GM12801 (cell line): Measurements from ENCODE around the gene P2RX6.

ENCODE experiments used
- CTCF ChIP-seq: IDR thresholded peaks from one replicate; pipeline ENCODE4 v1.5.1; 2011; ENCODE audit warnings: control low read depth; ENCODE audit not compliant: insufficient read length; ENCODE audit errors: extremely low read depth

Gene P2RX6

DNA sequence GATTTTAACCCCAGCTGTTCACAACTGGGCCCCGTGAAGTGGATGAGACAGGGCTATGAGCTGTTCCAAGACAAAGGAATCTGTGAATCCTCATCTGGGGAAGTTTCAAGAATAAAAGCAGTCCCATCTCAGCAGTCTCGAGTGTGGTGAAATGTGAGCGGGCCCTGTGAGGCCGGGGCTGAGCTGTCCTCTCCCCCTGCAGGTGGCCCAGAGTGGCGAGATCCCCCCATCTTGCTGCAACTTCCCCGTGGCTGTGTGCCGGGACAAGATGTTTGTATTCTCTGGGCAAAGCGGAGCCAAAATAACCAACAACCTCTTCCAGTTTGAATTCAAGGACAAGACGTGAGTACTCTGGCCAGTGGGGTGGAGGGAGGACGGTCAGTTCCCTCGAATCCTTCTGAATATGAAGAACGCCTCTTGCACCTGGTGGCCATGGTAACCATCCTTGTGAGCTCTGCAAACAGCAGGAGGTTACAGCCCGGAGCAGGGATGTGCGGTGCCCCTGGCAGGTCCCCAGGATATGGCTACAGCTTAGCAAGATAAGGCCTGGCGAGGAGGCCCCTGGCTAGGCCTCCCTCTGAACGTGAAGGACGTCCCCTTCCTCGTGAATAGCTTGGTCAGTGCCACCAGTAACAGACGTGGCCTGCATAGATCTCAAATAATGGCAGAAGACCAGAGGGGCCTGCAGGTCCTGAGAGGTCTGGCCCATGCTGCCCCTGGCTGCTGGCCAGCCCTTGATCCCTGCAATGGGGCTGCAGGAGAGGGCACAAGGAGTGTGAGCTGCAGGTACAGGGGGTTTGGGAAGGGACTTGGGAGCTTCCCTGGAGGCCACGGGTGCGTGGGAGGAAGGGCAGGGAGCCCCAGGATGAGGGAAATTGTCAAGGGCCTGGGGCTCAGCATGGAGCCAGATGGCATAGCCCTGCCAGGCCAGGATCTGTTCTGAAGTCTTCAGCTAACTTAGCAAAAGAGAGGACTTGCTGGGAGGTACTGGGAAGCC is 24.5 kb upstream of the P2RX6 start:
- TF ChIP-seq CTCF, result no peak

GRCh38 chr22:20991252-20992055 is 23.5 kb upstream of the P2RX6 start:
- no peak for TF ChIP-seq CTCF

- TF ChIP-seq CTCF, result no peak
Measured at GRCh38 chr22:20992056-20992442, 22.9 kb upstream of the P2RX6 start.

GRCh38 chr22:20992456-20993303 is 22.3 kb upstream of the P2RX6 start:
- no peak for TF ChIP-seq CTCF

DNA sequence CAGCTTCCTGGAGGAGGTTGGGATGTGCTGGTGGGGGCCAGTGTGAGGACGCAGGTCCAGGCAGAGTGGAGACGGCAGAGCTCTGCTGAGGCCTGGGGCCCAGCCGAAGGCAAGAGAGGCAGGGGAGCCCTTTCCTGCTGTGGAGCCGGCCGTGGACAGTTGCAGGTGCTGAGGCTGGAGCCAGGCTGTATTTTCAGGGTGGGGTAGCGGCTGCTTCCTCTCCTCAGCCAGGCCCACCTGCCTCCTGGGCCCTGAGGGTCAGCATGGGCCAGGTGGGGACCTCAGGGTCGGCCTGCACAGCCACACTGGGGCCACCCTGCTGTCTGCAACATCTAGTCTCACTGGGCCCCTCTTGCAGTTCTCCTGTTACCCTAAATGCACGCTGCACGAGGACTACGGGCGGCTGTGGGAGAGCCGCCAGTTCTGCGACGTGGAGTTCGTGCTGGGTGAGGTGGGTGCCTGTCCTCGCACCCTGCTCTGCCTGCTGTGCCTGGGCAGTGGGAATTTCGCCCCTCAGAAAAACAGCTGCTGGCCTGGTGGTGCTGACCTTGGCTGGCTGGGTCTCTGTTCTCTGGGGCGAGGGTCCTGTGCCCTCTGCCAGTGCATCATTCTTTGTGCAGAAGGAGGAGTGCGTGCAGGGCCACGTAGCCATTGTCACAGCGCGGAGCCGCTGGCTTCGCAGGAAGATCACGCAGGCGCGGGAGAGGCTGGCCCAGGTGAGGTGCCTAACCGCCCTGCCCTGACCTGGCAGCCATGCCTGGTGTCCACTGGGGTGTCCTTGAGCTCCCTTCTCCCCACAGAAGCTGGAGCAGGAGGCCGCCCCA is 21.4 kb upstream of the P2RX6 start:
- no peak for TF ChIP-seq CTCF

- no peak for TF ChIP-seq CTCF
Measured at GRCh38 chr22:20994128-20994901, 20.6 kb upstream of the P2RX6 start.
